Gastroesophageal sphincter (tissue), 3 donors: ENCODE results near the gene ATP8A1.

ENCODE experiments used
- CTCF ChIP-seq, 4 experiments: fragments of 200-600 bp in 2 of 4; fragments of 450-650 bp in 2 of 4; sonication (generic) in 1 of 4; IDR thresholded peaks; one replicate each; pipeline ENCODE4 v1.5.1; 2017 to 2019; ENCODE audit warnings: antibody characterized with exemption in 4 of 4, mild to moderate bottlenecking in 2 of 4, moderate library complexity in 2 of 4
- POLR2A ChIP-seq, 2 donors: fragments of 450-650 bp; IDR thresholded peaks; one replicate each; pipeline ENCODE4 v1.6.1; 2017; ENCODE audit warnings: antibody characterized with exemption in 2 of 2, mild to moderate bottlenecking in 2 of 2, moderate library complexity in 1 of 2

GRCh38 chr4:42676066-42676951 is 19.4 kb upstream of the ATP8A1 start:
- TF ChIP-seq CTCF (IDR thresholded peaks at IDR 0.05): no peak
- TF ChIP-seq POLR2A (IDR thresholded peaks at IDR 0.05): no peak
